GM12878 (cell line): Measurements from ENCODE around the gene DQX1. TPM values are rescaled to one million over a fixed set of nuclear protein-coding genes. Genes with fewer than 3 reads are reported as not detected.

Experiments
- ATF3 ChIP-seq: IDR thresholded peaks from 2 replicates; pipeline ENCODE4 v1.6.1; 2011; ENCODE audit warnings: low read depth, mild to moderate bottlenecking, low read length, moderate library complexity, borderline replicate concordance; ENCODE audit errors: extremely low read depth
- BCL3 ChIP-seq: IDR thresholded peaks from 2 replicates; pipeline ENCODE4 v1.6.1; 2011; ENCODE audit warnings: borderline replicate concordance, low read depth, mild to moderate bottlenecking, moderate library complexity, low read length; ENCODE audit not compliant: insufficient read depth, poor library complexity, severe bottlenecking
- BCLAF1 ChIP-seq: fragments of 450-650 bp; IDR thresholded peaks from 2 replicates; pipeline ENCODE4 v1.6.1; 2017; ENCODE audit warnings: antibody characterized with exemption, mild to moderate bottlenecking, moderate library complexity
- BRCA1 ChIP-seq: IDR thresholded peaks from 2 replicates; pipeline ENCODE4 v1.6.1; 2011; ENCODE audit warnings: low read depth, low read length, improper control_type of control experiment
- EED ChIP-seq: sonication (generic); IDR thresholded peaks from 2 replicates; pipeline ENCODE4 v1.6.1; 2016; ENCODE audit warnings: antibody characterized with exemption, low read depth
- HDGF ChIP-seq: fragments of 450-650 bp; IDR thresholded peaks from 2 replicates; pipeline ENCODE4 v1.6.1; 2016; ENCODE audit warnings: antibody characterized with exemption
- IRF4 ChIP-seq: IDR thresholded peaks from 2 replicates; pipeline ENCODE4 v1.6.1; 2011; ENCODE audit warnings: low read depth, low read length
- NR2F1 ChIP-seq: fragments of 450-650 bp; conservative IDR thresholded peaks from 2 replicates; pipeline ENCODE4 v1.6.1; 2017; ENCODE audit warnings: mild to moderate bottlenecking
- POLR2AphosphoS5 ChIP-seq: IDR thresholded peaks from 2 replicates; pipeline ENCODE4 v1.6.1; 2011; ENCODE audit warnings: mild to moderate bottlenecking, low read length, inconsistent platforms
- RELB ChIP-seq: fragments of 450-650 bp; IDR thresholded peaks from 2 replicates; pipeline ENCODE4 v1.6.1; 2017; ENCODE audit warnings: low read depth, mild to moderate bottlenecking, moderate library complexity
- RUNX3 ChIP-seq: IDR thresholded peaks from 2 replicates; pipeline ENCODE4 v1.6.1; 2012; ENCODE audit warnings: low read length, inconsistent platforms
- USF2 ChIP-seq: IDR thresholded peaks from 2 replicates; pipeline ENCODE4 v1.6.1; 2011; ENCODE audit warnings: low read depth, low read length, improper control_type of control experiment, borderline replicate concordance
- ZBTB33 ChIP-seq: fragments of 450-650 bp; IDR thresholded peaks from 2 replicates; pipeline ENCODE4 v1.6.1; 2017; ENCODE audit warnings: mild to moderate bottlenecking
- ZNF592 ChIP-seq: fragments of 450-650 bp; IDR thresholded peaks from 2 replicates; pipeline ENCODE4 v1.6.1; 2017; ENCODE audit warnings: mild to moderate bottlenecking, moderate library complexity
- polyA plus RNA-seq, 11 experiments: library from polyadenylated mRNA; depleted of rRNA in 4 of 11; unstranded in 6 of 11; stranded (reverse) in 5 of 11; fragments of >200 nt; fragmentation: Nextera tagmentation in 4 of 11; fragmentation: Illumina TruSeq in 1 of 11; extraction: Ambion mirVana in 4 of 11; extraction: Trizol in 1 of 11; gene quantifications; 1 replicate in 1 of 11; 2 replicates in 10 of 11; pipeline versions ENCODE4 v1.2.1 to v1.2.3, GENCODE V29; 2011 to 2016; ENCODE audit warnings: inconsistent platforms in 2 of 11, missing spikeins in 2 of 11, low read depth in 1 of 11
- total RNA-seq, 4 experiments: library from RNA; depleted of rRNA in 3 of 4; stranded (reverse); fragments of >200 nt in 3 of 4; fragmentation: Illumina TruSeq in 1 of 4; extraction: Trizol in 1 of 4; gene quantifications; 2 replicates each; pipeline versions ENCODE4 v1.2.1 to v1.2.3, GENCODE V29; 2013 to 2021

DQX1 gene
- total and polyA plus RNA-seq, 10 of the 15 experiments (the other 5 are each of a cell fraction or from before 2014, with no cell fraction given) = 0.34 to 2.1 (median 0.86) TPM

- TF ChIP-seq ATF3 (no peak), BCL3 (no peak), RUNX3 (no peak), BCLAF1 (no peak), ZBTB33 (peak; percentile 78), USF2 (no peak; the same call in 1 of the 2 replicates), BRCA1 (no peak), NR2F1 (peak; percentile 49; the same call in 1 of the 2 replicates), IRF4 (no peak), RELB (peak; percentile 37; the same call in 1 of the 2 replicates), HDGF (no peak), EED (peak; percentile 32; the same call in 1 of the 2 replicates), POLR2AphosphoS5 (no peak), ZNF592 (0 out of 2 replicates have a peak, but pooled peaks have one; percentile 18)
Measured at GRCh38 chr2:74548900-74549826, 23.1 kb upstream of the DQX1 start (continued).
